ENCODE measurements around the gene NDUFS2.

Gene NDUFS2

GRCh38 chr1:161201836-161202712, at the start of gene NDUFS2:
TSS of gene NDUFS2 (plus strand) at chr1:161202367. CDS start at chr1:161202386, 19 bp downstream.
- peak; percentile 97 for DNase-seq (ENCODE audit: low spot score)

- no peak for DNase-seq (ENCODE audit: low spot score)
Measured at GRCh38 chr1:161153176-161153575, 49.0 kb upstream of the NDUFS2 start.

GRCh38 chr1:161153682-161154337, 48.4 kb upstream of the NDUFS2 start, which contains the start of gene UFC1:
TSS of gene UFC1 (plus strand) at chr1:161153978. CDS start at chr1:161153998, 20 bp downstream.
- peak; percentile 83 for DNase-seq (ENCODE audit: low spot score)

- no peak for DNase-seq (ENCODE audit: low spot score)
Measured at GRCh38 chr1:161157867-161158266, 44.3 kb upstream of the NDUFS2 start.

GRCh38 chr1:161158316-161159010, 43.7 kb upstream of the NDUFS2 start:
- DNase-seq (ENCODE audit: low spot score) = no peak

- DNase-seq (ENCODE audit: low spot score) = peak; percentile 90
Measured at GRCh38 chr1:161159087-161159912, 42.9 kb upstream of the NDUFS2 start, which contains the start of gene USP21. TSS of gene USP21 (plus strand) at chr1:161159500. CDS start at chr1:161160641, 1,141 bp downstream.

- DNase-seq (ENCODE audit: low spot score) = no peak
Measured at GRCh38 chr1:161159913-161160243, 42.3 kb upstream of the NDUFS2 start.

GRCh38 chr1:161160671-161161145, 41.5 kb upstream of the NDUFS2 start:
- DNase-seq (ENCODE audit: low spot score) = no peak

- DNase-seq (ENCODE audit: low spot score) = no peak
Measured at GRCh38 chr1:161161652-161162051, 40.5 kb upstream of the NDUFS2 start.

- DNase-seq (ENCODE audit: low spot score) = no peak
Measured at GRCh38 chr1:161162052-161162451, 40.1 kb upstream of the NDUFS2 start.

GRCh38 chr1:161162806-161163205, 39.4 kb upstream of the NDUFS2 start:
- no peak for DNase-seq (ENCODE audit: low spot score)

GRCh38 chr1:161163793-161164192, 38.4 kb upstream of the NDUFS2 start:
- DNase-seq (ENCODE audit: low spot score) = no peak

GRCh38 chr1:161164901-161165610, 37.1 kb upstream of the NDUFS2 start:
- no peak for DNase-seq (ENCODE audit: low spot score)

- peak; percentile 93 for DNase-seq (ENCODE audit: low spot score)
Measured at GRCh38 chr1:161165742-161166668, 36.2 kb upstream of the NDUFS2 start, which contains the start of gene PPOX. TSS of gene PPOX (plus strand) at chr1:161166426. CDS start at chr1:161166848, 422 bp downstream.

GRCh38 chr1:161166669-161167548, 35.3 kb upstream of the NDUFS2 start:
- DNase-seq (ENCODE audit: low spot score) = no peak

GRCh38 chr1:161168906-161169305, 33.3 kb upstream of the NDUFS2 start:
- DNase-seq (ENCODE audit: low spot score) = no peak

GRCh38 chr1:161171191-161171590, 31.0 kb upstream of the NDUFS2 start:
- no peak for DNase-seq (ENCODE audit: low spot score)

- DNase-seq (ENCODE audit: low spot score) = no peak
Measured at GRCh38 chr1:161171696-161172095, 30.5 kb upstream of the NDUFS2 start.

GRCh38 chr1:161172349-161172748, 29.8 kb upstream of the NDUFS2 start:
- DNase-seq (ENCODE audit: low spot score) = no peak

Measured in CD4-positive, alpha-beta T cell treated with Interleukin-6 at 100 ng/mL for 8 hours (primary cell).